ENCODE measurements around the gene MSRB1.
"Not testable (repeated sequence)": the region's sequence is repeated elsewhere in the genome, so short reads cannot be mapped to it uniquely, and the experiment has no call there.

The MSRB1 gene

DNA sequence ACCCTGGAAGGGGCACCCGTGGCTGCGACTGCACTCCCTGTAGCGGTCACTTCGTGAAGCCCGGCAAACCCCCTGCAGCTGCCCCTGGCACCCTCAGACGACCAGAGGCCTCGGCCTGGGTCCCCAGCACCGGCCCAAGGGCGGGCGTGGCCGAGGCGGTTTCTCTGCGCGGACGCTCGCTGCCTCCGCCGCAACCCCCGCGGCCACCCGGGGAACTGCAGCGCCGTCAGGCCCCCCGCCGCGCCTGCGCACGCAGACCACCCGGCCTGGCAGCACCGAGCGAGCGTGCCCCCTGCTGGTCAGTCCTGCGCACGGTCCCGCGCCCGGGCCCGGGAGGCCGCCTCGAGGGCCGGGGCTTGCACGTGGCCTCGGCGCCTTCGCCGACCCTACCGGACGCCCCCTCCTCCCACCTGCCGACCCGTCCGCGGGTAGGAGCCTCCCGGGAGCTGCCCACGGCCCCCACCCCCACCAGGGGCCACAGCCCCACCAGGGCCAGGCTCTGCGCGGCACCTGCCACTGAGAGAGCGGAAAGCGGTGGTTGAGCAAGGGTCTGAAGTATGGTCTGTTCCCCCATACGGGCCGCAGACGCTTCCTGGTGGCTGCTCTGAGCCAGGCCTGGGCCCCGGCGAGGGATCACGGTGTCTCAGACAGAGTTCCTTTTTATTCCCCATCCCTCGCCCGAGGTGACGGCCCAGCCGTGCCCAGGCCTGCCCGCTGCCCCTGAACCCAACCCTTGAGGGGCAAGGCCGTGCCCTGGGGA lies 13.2 kb downstream of the MSRB1 start:
- TF ChIP-seq ZNF274 (IDR thresholded peaks at IDR 0.05; ENCODE audit: low read depth, low read length): no peak

DNA sequence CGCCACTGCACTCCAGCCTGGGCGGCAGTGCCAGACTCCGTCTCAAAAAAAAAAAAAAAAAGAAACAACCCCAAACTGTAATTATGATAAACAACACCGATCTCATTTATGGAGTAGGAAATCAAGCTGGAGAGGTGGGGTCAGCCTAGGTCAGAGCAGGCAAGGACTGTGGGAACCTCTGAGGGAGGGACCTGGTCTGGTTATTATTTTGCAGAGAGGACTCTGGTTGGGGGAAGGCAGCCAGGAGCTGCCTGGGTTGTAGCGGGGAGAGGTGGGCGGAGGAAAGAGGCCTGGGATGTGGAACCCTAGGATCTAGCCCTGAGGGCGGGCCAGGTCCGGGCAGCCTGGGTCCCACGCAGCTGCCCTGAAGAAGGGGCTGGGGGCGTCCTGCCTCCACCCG lies 13.9 kb downstream of the MSRB1 start:
- H3K4me3 ChIP-seq (ENCODE audit: low read length): peak overlapping the region; percentile 37; the same call in 1 of the 2 replicates
- no peak for TF ChIP-seq ZNF274 (IDR thresholded peaks at IDR 0.05; ENCODE audit: low read depth, low read length)

More for the DNA sequence above, 13.2 kb downstream of the MSRB1 start:
- H3K4me3 ChIP-seq (ENCODE audit: low read length): peak overlapping the region; percentile 37; the same call in 1 of the 2 replicates

DNA sequence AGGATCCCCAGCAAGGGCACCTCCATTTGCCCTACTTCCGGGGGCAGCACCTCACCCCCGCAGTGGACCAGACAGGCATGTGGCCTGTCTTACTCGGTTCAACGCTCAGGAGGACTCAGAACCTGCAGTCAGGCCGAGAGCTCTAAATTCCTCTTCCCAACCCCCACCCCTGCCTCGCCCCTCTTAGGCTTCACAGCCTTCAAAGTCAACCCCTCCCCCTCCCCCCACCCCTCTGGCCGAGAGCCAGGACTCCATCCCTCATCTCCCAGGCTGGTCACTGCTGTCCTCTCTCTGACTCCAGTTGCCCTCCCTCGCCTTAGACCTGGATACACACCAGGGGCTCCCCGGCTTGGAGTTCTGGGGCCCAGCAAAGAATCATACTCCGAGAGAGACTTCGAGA lies 16.7 kb downstream of the MSRB1 start:
- H3K4me3 ChIP-seq (ENCODE audit: low read length): no peak overlapping the region
- no peak for TF ChIP-seq ZNF274 (IDR thresholded peaks at IDR 0.05; ENCODE audit: low read depth, low read length)

- H3K4me3 ChIP-seq (ENCODE audit: low read length): no peak overlapping the region
- no peak for TF ChIP-seq ZNF274 (IDR thresholded peaks at IDR 0.05; ENCODE audit: low read depth, low read length)
Observed at GRCh38 chr16:1924095-1924494, 18.9 kb downstream of the MSRB1 start.

DNA sequence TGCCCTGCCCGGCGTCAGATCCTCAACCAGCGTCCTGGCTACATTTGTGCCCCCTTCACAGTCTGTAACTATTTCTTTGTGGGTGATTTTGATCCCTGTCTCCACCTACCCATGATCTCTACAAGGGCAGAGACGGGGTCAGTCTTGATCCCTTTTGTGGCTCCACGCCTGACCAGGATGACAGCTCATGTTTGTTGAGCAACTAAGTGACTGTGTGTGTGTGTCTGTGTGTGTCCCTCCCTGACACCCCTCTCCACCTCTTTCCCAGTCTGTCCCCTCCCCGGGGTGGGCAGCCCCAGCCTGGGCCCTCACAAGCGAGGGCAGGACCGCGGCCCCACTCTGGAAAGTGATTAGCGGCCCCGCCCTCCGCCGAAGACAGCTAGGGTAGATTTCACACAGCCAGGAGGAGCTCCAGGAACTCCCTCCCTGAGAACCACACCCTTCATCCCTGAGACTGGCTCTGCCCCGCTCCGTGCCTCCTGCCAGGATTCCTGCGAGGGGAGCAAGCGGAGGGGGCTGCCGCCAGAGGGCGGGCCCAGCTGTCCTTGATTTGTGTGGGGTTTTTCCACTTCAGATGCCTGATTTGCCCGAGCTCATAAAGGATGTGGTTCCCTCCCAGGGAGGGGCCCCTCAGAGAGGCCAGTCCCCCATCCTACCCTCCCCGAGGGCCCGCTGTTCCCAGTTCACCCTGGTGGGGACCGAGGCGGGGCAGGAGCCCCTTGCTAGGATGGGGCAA lies 19.5 kb downstream of the MSRB1 start:
- no peak for TF ChIP-seq ZNF274 (IDR thresholded peaks at IDR 0.05; ENCODE audit: low read depth, low read length)
- no peak overlapping the region for H3K4me3 ChIP-seq (ENCODE audit: low read length)

DNA sequence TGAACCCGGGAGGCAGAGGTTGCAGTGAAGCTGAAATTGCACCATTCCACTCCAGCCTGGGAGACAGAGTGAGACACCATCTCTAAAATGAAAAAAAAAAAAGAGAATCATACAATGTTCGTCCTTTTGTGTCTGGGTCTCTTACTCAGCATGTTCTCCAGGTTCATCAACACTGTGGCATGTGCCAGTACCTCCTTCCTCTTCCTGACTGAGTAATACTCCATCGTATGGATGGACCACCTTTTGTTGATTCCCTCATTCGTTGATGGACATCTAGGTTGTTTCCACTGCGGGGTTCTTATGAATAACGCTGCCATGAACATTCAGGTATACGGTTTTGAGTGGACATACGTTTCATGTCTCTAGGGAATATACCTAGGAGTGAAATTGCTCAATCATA lies 20.6 kb downstream of the MSRB1 start:
- H3K4me3 ChIP-seq (ENCODE audit: low read length): no peak overlapping the region
- no peak for TF ChIP-seq ZNF274 (IDR thresholded peaks at IDR 0.05; ENCODE audit: low read depth, low read length)

DNA sequence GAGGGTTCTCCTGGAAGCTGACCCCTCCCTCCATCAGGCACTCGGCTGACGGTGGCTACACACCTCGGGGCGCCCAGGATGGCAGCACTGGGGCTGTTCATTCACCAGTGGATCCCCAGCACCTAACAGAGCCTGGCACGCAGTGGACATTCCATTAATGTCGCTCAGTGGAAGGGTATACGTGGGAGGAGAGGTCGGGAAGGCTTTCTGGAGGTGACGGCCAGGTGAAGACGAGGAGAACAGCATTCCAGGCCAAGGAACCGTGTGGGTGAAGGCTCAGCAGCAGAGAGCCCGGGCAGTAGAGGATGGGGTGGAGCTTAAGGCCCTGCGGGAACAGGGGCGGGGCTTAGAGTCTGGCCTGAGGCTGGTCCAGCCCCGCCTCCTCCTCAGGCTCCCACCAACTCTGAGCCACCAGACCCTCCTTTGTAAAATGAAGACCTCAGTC lies 22.2 kb downstream of the MSRB1 start:
- no peak for TF ChIP-seq ZNF274 (IDR thresholded peaks at IDR 0.05; ENCODE audit: low read depth, low read length)

DNA sequence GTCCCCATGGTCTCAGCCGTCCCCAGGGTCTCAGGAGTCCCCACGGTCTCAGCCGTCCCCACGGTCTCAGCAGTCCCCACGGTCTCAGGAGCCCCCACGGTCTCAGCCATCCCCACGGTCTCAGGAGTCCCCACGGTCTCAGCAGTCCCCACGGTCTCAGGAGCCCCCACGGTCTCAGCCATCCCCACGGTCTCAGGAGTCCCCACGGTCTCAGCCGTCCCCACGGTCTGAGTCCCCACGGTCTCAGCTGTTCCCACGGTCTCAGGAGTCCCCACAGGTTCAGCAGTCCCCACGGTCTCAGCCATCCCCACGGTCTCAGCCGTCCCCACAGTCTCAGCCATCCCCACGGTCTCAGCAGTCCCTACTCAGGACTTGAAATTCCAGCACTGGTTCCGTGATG lies 22.9 kb downstream of the MSRB1 start:
- H3K4me3 ChIP-seq (ENCODE audit: low read length): not testable (repeated sequence)

More for the DNA sequence above, 22.2 kb downstream of the MSRB1 start:
- H3K4me3 ChIP-seq (ENCODE audit: low read length): no peak overlapping the region

GRCh38 chr16:1919327-1919998 lies 23.5 kb downstream of the MSRB1 start:
- no peak for TF ChIP-seq ZNF274 (IDR thresholded peaks at IDR 0.05; ENCODE audit: low read depth, low read length)
- H3K4me3 ChIP-seq (ENCODE audit: low read length): no peak overlapping the region

- H3K4me3 ChIP-seq (ENCODE audit: low read length): no peak within 1 kb of the TSS
- TF ChIP-seq ZNF274 (IDR thresholded peaks at IDR 0.05; ENCODE audit: low read depth, low read length): no peak
Observed at GRCh38 chr16:1918351-1919326, 24.4 kb downstream of the MSRB1 start, which contains the start of gene HS3ST6. Gene HS3ST6 (minus strand): TSS chr16:1918415. CDS start chr16:1918323, 92 bp downstream.

DNA sequence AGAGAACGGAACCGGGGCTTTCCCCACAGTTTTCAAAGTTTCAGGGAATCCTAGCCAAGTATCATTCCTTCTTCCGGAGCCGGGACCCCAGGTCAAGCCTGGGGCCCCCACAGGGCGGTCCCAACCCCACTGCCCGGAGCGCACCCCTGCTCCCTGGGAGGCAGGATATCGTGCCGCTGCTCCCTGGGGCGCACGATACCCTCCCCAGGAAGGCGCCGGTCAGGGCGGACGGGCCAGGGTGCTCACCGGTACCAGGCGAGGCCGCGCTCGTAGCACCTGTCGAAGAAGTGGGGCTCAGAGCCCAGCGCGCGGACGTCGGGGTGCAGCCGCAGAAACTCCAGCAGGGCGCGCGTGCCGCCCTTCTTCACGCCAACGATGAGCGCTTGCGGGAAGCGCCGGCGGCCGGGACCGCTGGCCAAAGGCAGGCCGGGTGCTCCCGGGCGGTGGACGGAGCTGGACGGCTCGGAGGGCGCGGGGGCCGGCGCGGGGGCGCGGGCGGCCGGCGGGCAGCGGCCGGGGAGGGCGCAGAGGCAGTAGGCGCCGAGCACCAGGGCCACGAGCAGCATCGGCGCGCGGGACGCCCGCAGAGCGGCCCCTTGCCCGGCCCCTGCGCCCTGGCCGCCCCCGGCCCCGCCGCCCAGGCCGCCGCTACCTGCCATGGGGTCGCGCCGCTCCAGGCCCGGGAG lies 25.2 kb downstream of the MSRB1 start:
- H3K4me3 ChIP-seq (ENCODE audit: low read length): no peak overlapping the region
- no peak for TF ChIP-seq ZNF274 (IDR thresholded peaks at IDR 0.05; ENCODE audit: low read depth, low read length)

DNA sequence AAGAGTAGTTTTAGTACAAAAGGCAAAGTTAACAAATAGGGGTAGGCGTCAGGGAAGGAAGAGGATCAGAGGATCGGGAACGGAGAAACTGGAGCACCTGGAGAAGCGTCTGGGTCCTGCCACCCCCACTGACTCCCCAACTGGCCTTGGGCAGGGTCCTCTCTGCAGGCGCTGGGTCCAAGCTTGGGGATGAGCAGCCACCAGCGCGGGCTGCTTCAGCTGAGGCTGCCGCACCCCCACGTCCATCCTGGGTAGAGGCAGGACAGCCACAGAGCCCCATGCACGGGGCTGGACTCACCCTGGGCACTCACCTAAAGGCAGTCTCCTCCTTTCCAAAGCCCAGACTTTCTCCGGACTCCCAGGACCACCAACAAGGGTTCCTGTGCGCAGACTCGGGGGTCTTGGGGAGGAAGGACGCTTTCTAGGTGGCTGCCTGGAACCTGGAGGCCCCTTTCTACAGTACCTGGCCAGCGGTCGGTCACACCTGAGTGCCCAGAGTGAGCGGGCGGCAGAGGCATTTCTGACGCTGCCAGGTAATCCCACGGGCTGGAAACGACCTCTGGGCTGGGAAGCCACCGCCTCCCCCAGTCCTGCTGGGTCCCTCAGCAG lies 25.8 kb downstream of the MSRB1 start:
- no peak overlapping the region for H3K4me3 ChIP-seq (ENCODE audit: low read length)
- no peak for TF ChIP-seq ZNF274 (IDR thresholded peaks at IDR 0.05; ENCODE audit: low read depth, low read length)

DNA sequence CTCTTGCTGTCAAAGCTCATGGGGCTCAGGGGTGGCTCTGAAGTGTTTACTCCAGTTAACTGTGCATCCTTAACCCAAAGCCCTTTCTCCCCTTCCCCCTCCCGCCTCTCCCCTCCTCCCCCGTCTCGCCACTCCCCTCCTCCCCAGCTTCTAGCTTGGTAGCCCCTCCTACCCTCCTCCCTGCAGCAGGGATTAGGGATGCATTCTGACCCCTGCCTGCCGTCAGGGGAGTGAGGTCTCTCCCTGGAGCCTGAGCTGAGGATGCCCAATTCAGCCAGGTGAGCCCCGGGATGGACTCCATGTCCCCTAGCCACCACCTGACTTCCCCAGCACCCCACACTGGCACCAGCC lies 26.4 kb downstream of the MSRB1 start:
- no peak for TF ChIP-seq ZNF274 (IDR thresholded peaks at IDR 0.05; ENCODE audit: low read depth, low read length)
- H3K4me3 ChIP-seq (ENCODE audit: low read length): no peak overlapping the region

All from GM08714 (cell line).